Caco-2 (cell line): Measurements from ENCODE around the gene APEH. TPM values are rescaled to one million over a fixed set of nuclear protein-coding genes. Genes with fewer than 3 reads are reported as not detected.
"Not testable (repeated sequence)": the region's sequence is repeated elsewhere in the genome, so short reads cannot be mapped to it uniquely, and the experiment has no call there.

Experiments used
- BruUV-seq: library from RNA; stranded (reverse); fragments of 400-500 nt; replicated peaks from 2 replicates; lab custom pipeline; 2021; lab: Mats Ljungman, UMichigan
- CTCF ChIA-PET: fragments of 300-600 bp; sonication (Branson Sonifier 250); formaldehyde crosslinking; loops from one replicate; lab custom pipeline; 2022; ENCODE audit warnings: antibody characterized with exemption; lab: Charles Lee
- POLR2A ChIA-PET: fragments of 300-600 bp; sonication (Branson Sonifier 250); formaldehyde crosslinking; loops from one replicate; lab custom pipeline; 2022; ENCODE audit warnings: antibody characterized with exemption; lab: Charles Lee
- DNase-seq, 2 experiments: peaks; one replicate each; pipeline versions ENCODE4 v3.0.0 to v3.0.0-alpha.2; 2020 to 2022
- H3K27me3 ChIP-seq: replicated peaks from 2 replicates; pipeline ENCODE4 v1.6.0; 2011; ENCODE audit warnings: low read length; ENCODE audit not compliant: control insufficient read depth, insufficient read depth
- H3K36me3 ChIP-seq: 2 replicates; pipeline ENCODE4 v1.5.1; 2011; ENCODE audit warnings: low read length; ENCODE audit not compliant: control insufficient read depth, insufficient read depth
- H3K4me1 ChIP-seq: fragments of 250-450 bp; sonication (Bioruptor Pico); 2 replicates; pipeline ENCODE4 v1.5.1; 2020; ENCODE audit warnings: mild to moderate bottlenecking
- H3K4me3 ChIP-seq: 2 replicates; pipeline ENCODE4 v1.5.1; 2011; ENCODE audit warnings: low read depth, mild to moderate bottlenecking, control low read depth, low read length
- H3K9me3 ChIP-seq: fragments of 250-450 bp; sonication (Bioruptor Pico); 2 replicates; pipeline ENCODE4 v1.5.1; 2020; ENCODE audit warnings: mild to moderate bottlenecking, moderate library complexity
- H3K27ac Mint-ChIP-seq: one replicate; pipeline ENCODE4 v1.8.0; 2022; ENCODE audit warnings: mixed read lengths; ENCODE audit not compliant: unreplicated experiment
- H3K27me3 Mint-ChIP-seq: one replicate; pipeline ENCODE4 v1.8.0; 2022; ENCODE audit warnings: mixed read lengths; ENCODE audit not compliant: insufficient read depth, unreplicated experiment
- H3K36me3 Mint-ChIP-seq: one replicate; pipeline ENCODE4 v1.8.0; 2022; ENCODE audit warnings: mild to moderate bottlenecking, mixed read lengths; ENCODE audit not compliant: insufficient read depth, unreplicated experiment
- H3K4me1 Mint-ChIP-seq: one replicate; pipeline ENCODE4 v1.8.0; 2022; ENCODE audit warnings: low read depth, mixed read lengths; ENCODE audit not compliant: unreplicated experiment
- H3K4me3 Mint-ChIP-seq: one replicate; pipeline ENCODE4 v1.8.0; 2022; ENCODE audit warnings: mild to moderate bottlenecking, moderate library complexity, mixed read lengths; ENCODE audit not compliant: unreplicated experiment
- H3K9me3 Mint-ChIP-seq: one replicate; pipeline ENCODE4 v1.8.0; 2022; ENCODE audit warnings: mixed read lengths; ENCODE audit not compliant: unreplicated experiment
- intact Hi-C: fragments of 100-400 bp; cut with micrococcal nuclease; formaldehyde crosslinking; loops from one replicate; pipeline ENCODE4 v1.10.0; 2022; ENCODE audit not compliant: unreplicated experiment
- total RNA-seq: library from RNA; stranded (reverse); gene quantifications from 2 replicates; pipeline ENCODE4 v1.2.3, GENCODE V29; 2022
- TF ChIP-seq, protein P1 (sequence below), 2 experiments: fragments of 200-600 bp in 1 of 2; IDR thresholded peaks; 1 replicate in 1 of 2; 2 replicates in 1 of 2; pipeline versions ENCODE4 v1.5.1 to v1.8.0; 2011 to 2022; ENCODE audit warnings: antibody characterized with exemption in 1 of 2, control low read depth in 1 of 2, inconsistent platforms in 1 of 2, low read depth in 1 of 2, low read length in 1 of 2, mild to moderate bottlenecking in 1 of 2, moderate library complexity in 1 of 2; ENCODE audit not compliant: insufficient read depth in 1 of 2, severe bottlenecking in 1 of 2, unreplicated experiment in 1 of 2

Gene APEH
- total RNA-seq, 1 experiment from 2014 or later, result 236 TPM

DNA sequence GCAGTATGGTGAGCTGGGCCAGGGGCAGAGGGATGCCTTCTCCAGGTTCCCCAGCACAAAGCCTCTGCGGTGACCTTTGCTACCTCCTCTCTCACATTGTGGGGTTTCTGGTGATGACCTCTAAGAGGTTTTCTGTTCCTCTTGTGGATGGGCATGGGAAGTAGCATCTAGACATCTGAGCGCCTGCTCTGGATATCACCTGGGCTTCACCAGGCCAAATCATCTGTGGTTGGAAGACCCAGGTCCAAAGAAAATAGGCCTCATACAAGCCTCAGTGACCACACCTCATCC, 7.0 kb downstream of the APEH start:
- intact Hi-C loops, result no loop called here
- peaks cover 5% of the 10 kb centered on the region for H3K36me3 ChIP-seq
- Mint-ChIP-seq H3K27ac (no peak overlapping the region), H3K27me3 (no peaks in the 10 kb centered on the region), H3K4me3 (no peak overlapping the region), H3K4me1 (no peaks in the 10 kb centered on the region), H3K9me3 (no peaks in the 10 kb centered on the region), H3K36me3 (peaks cover 57% of the 10 kb centered on the region)
- no peaks in the 10 kb centered on the region for H3K9me3 ChIP-seq
- H3K27me3 ChIP-seq, result no peaks in the 10 kb centered on the region
- POLR2A ChIA-PET, result no interaction called here
- CTCF ChIA-PET, result no interaction called here
- TF ChIP-seq, protein P1, sequence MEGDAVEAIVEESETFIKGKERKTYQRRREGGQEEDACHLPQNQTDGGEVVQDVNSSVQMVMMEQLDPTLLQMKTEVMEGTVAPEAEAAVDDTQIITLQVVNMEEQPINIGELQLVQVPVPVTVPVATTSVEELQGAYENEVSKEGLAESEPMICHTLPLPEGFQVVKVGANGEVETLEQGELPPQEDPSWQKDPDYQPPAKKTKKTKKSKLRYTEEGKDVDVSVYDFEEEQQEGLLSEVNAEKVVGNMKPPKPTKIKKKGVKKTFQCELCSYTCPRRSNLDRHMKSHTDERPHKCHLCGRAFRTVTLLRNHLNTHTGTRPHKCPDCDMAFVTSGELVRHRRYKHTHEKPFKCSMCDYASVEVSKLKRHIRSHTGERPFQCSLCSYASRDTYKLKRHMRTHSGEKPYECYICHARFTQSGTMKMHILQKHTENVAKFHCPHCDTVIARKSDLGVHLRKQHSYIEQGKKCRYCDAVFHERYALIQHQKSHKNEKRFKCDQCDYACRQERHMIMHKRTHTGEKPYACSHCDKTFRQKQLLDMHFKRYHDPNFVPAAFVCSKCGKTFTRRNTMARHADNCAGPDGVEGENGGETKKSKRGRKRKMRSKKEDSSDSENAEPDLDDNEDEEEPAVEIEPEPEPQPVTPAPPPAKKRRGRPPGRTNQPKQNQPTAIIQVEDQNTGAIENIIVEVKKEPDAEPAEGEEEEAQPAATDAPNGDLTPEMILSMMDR (IDR thresholded peaks at IDR 0.05; ENCODE audit: insufficient read depth in 1 of 2, low read depth in 1 of 2, low read length in 1 of 2, severe bottlenecking in 1 of 2, unreplicated experiment in 1 of 2), result no peak
- no peak for DNase-seq
- H3K4me1 ChIP-seq, result no peaks in the 10 kb centered on the region
- BruUV-seq, result no TSS peak
- H3K4me3 ChIP-seq, result no peak overlapping the region

- no peaks in the 10 kb centered on the region for H3K27me3 Mint-ChIP-seq
- H3K27me3 ChIP-seq, result no peaks in the 10 kb centered on the region
- peaks cover 4% of the 10 kb centered on the region for H3K36me3 ChIP-seq
- H3K27ac Mint-ChIP-seq, result no peak overlapping the region
- CTCF ChIA-PET, result no interaction called here
- TF ChIP-seq, protein P1 (IDR thresholded peaks at IDR 0.05; ENCODE audit: insufficient read depth in 1 of 2, low read depth in 1 of 2, low read length in 1 of 2, severe bottlenecking in 1 of 2, unreplicated experiment in 1 of 2), result no peak
- H3K4me3 Mint-ChIP-seq, result no peak overlapping the region
- no TSS peak for BruUV-seq
- H3K4me1 ChIP-seq, result no peaks in the 10 kb centered on the region
- no peaks in the 10 kb centered on the region for H3K9me3 ChIP-seq
- H3K36me3 Mint-ChIP-seq, result peaks cover 54% of the 10 kb centered on the region
- intact Hi-C loops, result no loop called here
- POLR2A ChIA-PET, result no interaction called here
- no peak for DNase-seq
- no peaks in the 10 kb centered on the region for H3K9me3 Mint-ChIP-seq
- H3K4me3 ChIP-seq, result no peak overlapping the region
- H3K4me1 Mint-ChIP-seq, result no peaks in the 10 kb centered on the region
These were observed 7.4 kb downstream of the APEH start for GRCh38 chr3:49681543-49681942.

- Histone ChIP-seq H3K27me3 (no peaks in the 10 kb centered on the region), H3K36me3 (peaks cover 3% of the 10 kb centered on the region; the same call in 1 of the 2 replicates), H3K9me3 (no peaks in the 10 kb centered on the region), H3K4me1 (peaks cover 1% of the 10 kb centered on the region; the same call in 1 of the 2 replicates), H3K4me3 (no peak overlapping the region)
- intact Hi-C loops, result no loop called here
- H3K4me1 Mint-ChIP-seq, result no peaks in the 10 kb centered on the region
- no peak overlapping the region for H3K4me3 Mint-ChIP-seq
- H3K9me3 Mint-ChIP-seq, result no peaks in the 10 kb centered on the region
- ChIA-PET POLR2A (no interaction called here), CTCF (no interaction called here)
- TF ChIP-seq, protein P1 (IDR thresholded peaks at IDR 0.05; ENCODE audit: insufficient read depth in 1 of 2, low read depth in 1 of 2, low read length in 1 of 2, severe bottlenecking in 1 of 2, unreplicated experiment in 1 of 2), result no peak
- no TSS peak for BruUV-seq
- DNase-seq, result no peak
- no peak overlapping the region for H3K27ac Mint-ChIP-seq
- H3K27me3 Mint-ChIP-seq, result no peaks in the 10 kb centered on the region
- H3K36me3 Mint-ChIP-seq, result peaks cover 45% of the 10 kb centered on the region
These were observed 9.0 kb downstream of the APEH start for GRCh38 chr3:49683162-49683561.

DNA sequence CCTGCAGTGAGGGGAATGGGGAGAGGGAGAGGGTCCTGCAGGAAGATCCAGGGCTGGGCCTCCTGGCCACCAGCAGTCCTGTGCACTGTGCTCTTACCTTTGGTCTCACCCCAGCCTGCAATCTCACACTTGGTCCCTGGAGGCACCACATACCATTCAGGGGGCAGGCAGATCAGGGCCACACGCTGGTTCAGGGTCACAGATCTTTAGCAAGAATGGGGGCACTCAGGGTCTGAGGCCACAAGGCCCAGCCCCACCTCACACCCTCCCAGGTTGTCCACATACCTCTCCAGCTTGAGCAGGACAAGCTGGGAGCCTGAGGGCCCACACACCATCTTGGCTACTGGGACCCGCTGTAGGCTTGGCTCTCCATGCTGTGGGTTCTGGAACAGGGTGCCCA, 10.3 kb downstream of the APEH start:
- DNase-seq, intact Hi-C loops, H3K4me1 ChIP-seq, CTCF ChIA-PET, H3K36me3 ChIP-seq, H3K27ac Mint-ChIP-seq, H3K4me1 Mint-ChIP-seq, H3K27me3 ChIP-seq, H3K9me3 ChIP-seq, H3K4me3 Mint-ChIP-seq, H3K27me3 Mint-ChIP-seq, H3K9me3 Mint-ChIP-seq, POLR2A ChIA-PET, BruUV-seq, H3K4me3 ChIP-seq: not testable (repeated sequence)
- H3K36me3 Mint-ChIP-seq, result peaks cover 55% of the 10 kb centered on the region

- H3K27me3 ChIP-seq, H3K9me3 ChIP-seq, H3K27ac Mint-ChIP-seq, H3K9me3 Mint-ChIP-seq, H3K4me1 ChIP-seq, intact Hi-C loops, CTCF ChIA-PET, DNase-seq, H3K4me1 Mint-ChIP-seq, H3K36me3 ChIP-seq, POLR2A ChIA-PET, H3K4me3 Mint-ChIP-seq, BruUV-seq, H3K27me3 Mint-ChIP-seq, H3K4me3 ChIP-seq: not testable (repeated sequence)
- H3K36me3 Mint-ChIP-seq, result peaks cover 61% of the 10 kb centered on the region
These were observed 11.0 kb downstream of the APEH start for GRCh38 chr3:49685103-49685502.
